HG03196 (cell line): ENCODE data around the gene JAK1.

Experiments
- ATAC-seq: cut with Tn5 transposase; IDR thresholded peaks from one replicate; pipeline ENCODE4 v1.9.1; 2021; ENCODE audit not compliant: unreplicated experiment

JAK1 gene

GRCh38 chr1:64871256-64871655 is 95.1 kb downstream of the JAK1 start:
- ATAC-seq = no peak

- ATAC-seq = no peak
Observed at GRCh38 chr1:64867266-64867665, 99.1 kb downstream of the JAK1 start.

- ATAC-seq = no peak
Observed at GRCh38 chr1:64866689-64867088, 99.7 kb downstream of the JAK1 start.

- ATAC-seq = no peak
Observed at GRCh38 chr1:64865105-64865757, 101.1 kb downstream of the JAK1 start.

GRCh38 chr1:64864018-64864940 is 102.1 kb downstream of the JAK1 start:
- peak; percentile 100 for ATAC-seq

- no peak for ATAC-seq
Observed at GRCh38 chr1:64861611-64862010, 104.7 kb downstream of the JAK1 start.

- ATAC-seq = no peak
Observed at GRCh38 chr1:64857347-64857746, 109.0 kb downstream of the JAK1 start.

GRCh38 chr1:64856553-64856952 is 109.8 kb downstream of the JAK1 start:
- no peak for ATAC-seq

GRCh38 chr1:64855557-64855956 is 110.8 kb downstream of the JAK1 start:
- no peak for ATAC-seq

- ATAC-seq = no peak
Observed at GRCh38 chr1:64854674-64855073, 111.7 kb downstream of the JAK1 start.

GRCh38 chr1:64851664-64852063 is 114.7 kb downstream of the JAK1 start:
- ATAC-seq = no peak

- ATAC-seq = no peak
Observed at GRCh38 chr1:64850846-64851245, 115.5 kb downstream of the JAK1 start.

- no peak for ATAC-seq
Observed at GRCh38 chr1:64849942-64850341, 116.4 kb downstream of the JAK1 start.

- ATAC-seq = no peak
Observed at GRCh38 chr1:64848803-64849202, 117.5 kb downstream of the JAK1 start.

- ATAC-seq = no peak
Observed at GRCh38 chr1:64848136-64848535, 118.2 kb downstream of the JAK1 start.

GRCh38 chr1:64847666-64848065 is 118.7 kb downstream of the JAK1 start:
- no peak for ATAC-seq

GRCh38 chr1:64846573-64847430 is 119.5 kb downstream of the JAK1 start:
- no peak for ATAC-seq

- ATAC-seq = no peak
Observed at GRCh38 chr1:64845831-64846425, 120.4 kb downstream of the JAK1 start.

GRCh38 chr1:64844609-64845008 is 121.7 kb downstream of the JAK1 start:
- no peak for ATAC-seq

- ATAC-seq = no peak
Observed at GRCh38 chr1:64844175-64844574, 122.2 kb downstream of the JAK1 start.

GRCh38 chr1:64843675-64844074 is 122.7 kb downstream of the JAK1 start:
- no peak for ATAC-seq
